ENCODE measurements around the gene CACNA1B.

CACNA1B gene

DNA sequence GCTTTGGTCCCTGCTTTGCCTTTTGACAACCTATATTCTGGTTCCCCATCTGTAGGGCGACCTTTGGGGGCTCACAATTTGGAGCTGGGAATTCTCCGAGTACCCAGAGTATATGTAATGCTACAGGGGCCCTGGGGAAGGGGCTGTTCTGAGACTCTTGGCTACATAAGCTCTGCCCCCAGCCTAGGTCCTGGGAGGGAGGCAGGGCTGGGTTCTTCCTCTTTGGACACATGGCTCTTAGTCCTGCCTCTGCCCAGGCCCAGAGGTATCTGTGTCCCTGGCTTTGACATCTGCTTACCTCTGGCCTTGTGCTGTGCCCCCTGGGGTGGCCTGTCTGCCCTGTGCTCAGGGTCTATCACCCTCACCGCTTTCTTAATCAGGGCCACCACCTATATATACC lies 181.6 kb downstream of the CACNA1B start:
- DNase-seq: no peak
- WGBS (ENCODE audit: extremely low coverage, insufficient coverage, low lambda C conversion rate): no CpG with 5 or more reads among the region's 3 CpGs
- no peak overlapping the region for H3K4me3 ChIP-seq (ENCODE audit: low read length)
- no peaks in the 10 kb centered on the region for H3K27me3 ChIP-seq (ENCODE audit: insufficient read depth, low read length, poor library complexity)
- no peak overlapping the region for H3K23ac ChIP-seq (ENCODE audit: low read length)
- H3K36me3 ChIP-seq (ENCODE audit: control insufficient read depth, insufficient read depth, low read length): no peaks in the 10 kb centered on the region
- no peak overlapping the region for H3K56ac ChIP-seq (ENCODE audit: low read length)
- no peak overlapping the region for H3K27ac ChIP-seq (ENCODE audit: low read depth, low read length)
- no peak overlapping the region for H2AK5ac ChIP-seq (ENCODE audit: low read length)
- H3K4me1 ChIP-seq (ENCODE audit: control insufficient read depth, low read depth, low read length): no peaks in the 10 kb centered on the region
- no peak overlapping the region for H2BK5ac ChIP-seq (ENCODE audit: low read length)
- no peak overlapping the region for H3K4ac ChIP-seq (ENCODE audit: low read depth, low read length)
- no peak overlapping the region for H4K8ac ChIP-seq (ENCODE audit: low read depth, low read length)
- H3K79me1 ChIP-seq (ENCODE audit: low read length): no peaks in the 10 kb centered on the region
- no peak overlapping the region for H2BK120ac ChIP-seq (ENCODE audit: low read depth, low read length)
- no peaks in the 10 kb centered on the region for H3K79me2 ChIP-seq (ENCODE audit: control insufficient read depth, insufficient read depth, low read length)
- no peak overlapping the region for H4K5ac ChIP-seq (ENCODE audit: low read length)
- H3K18ac ChIP-seq (ENCODE audit: low read length): no peak overlapping the region
- no peak overlapping the region for H3K9ac ChIP-seq (ENCODE audit: low read length)
- no peak overlapping the region for H2BK15ac ChIP-seq (replicated peaks; ENCODE audit: low read depth)
- H3K4me2 ChIP-seq (ENCODE audit: low read length): no peak overlapping the region

DNA sequence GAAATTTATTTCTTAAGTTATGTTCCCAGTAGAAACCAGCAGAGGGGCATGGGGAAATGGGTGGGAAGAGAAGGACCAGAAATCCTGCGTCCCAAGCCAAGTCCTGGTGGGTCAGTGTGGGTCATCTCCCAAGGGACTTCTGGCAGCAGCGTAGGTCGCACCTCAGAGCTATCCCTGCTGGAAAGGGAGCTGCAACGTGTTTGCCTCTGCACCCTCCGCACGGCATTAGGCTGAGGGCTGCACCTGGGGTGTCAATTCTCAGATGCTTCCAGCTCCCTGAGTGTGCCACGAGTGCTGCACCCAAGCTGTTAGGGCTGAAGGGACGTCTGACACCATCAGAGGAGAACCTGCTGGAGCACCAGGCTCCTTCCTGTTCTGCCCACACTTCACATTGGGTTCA lies 182.8 kb downstream of the CACNA1B start:
- DNase-seq: no peak
- Histone ChIP-seq H3K4ac (ENCODE audit: low read depth, low read length) (no peak overlapping the region), H3K36me3 (ENCODE audit: control insufficient read depth, insufficient read depth, low read length) (no peaks in the 10 kb centered on the region), H2BK15ac (replicated peaks; ENCODE audit: low read depth) (no peak overlapping the region), H3K79me1 (ENCODE audit: low read length) (no peaks in the 10 kb centered on the region), H4K8ac (ENCODE audit: low read depth, low read length) (no peak overlapping the region), H2BK5ac (ENCODE audit: low read length) (no peak overlapping the region), H3K9ac (ENCODE audit: low read length) (no peak overlapping the region), H3K56ac (ENCODE audit: low read length) (no peak overlapping the region), H4K5ac (ENCODE audit: low read length) (no peak overlapping the region), H3K18ac (ENCODE audit: low read length) (no peak overlapping the region), H3K79me2 (ENCODE audit: control insufficient read depth, insufficient read depth, low read length) (no peaks in the 10 kb centered on the region), H2BK120ac (ENCODE audit: low read depth, low read length) (no peak overlapping the region), H3K4me1 (ENCODE audit: control insufficient read depth, low read depth, low read length) (no peaks in the 10 kb centered on the region), H3K27me3 (ENCODE audit: insufficient read depth, low read length, poor library complexity) (no peaks in the 10 kb centered on the region), H3K27ac (ENCODE audit: low read depth, low read length) (no peak overlapping the region), H3K23ac (ENCODE audit: low read length) (no peak overlapping the region), H2AK5ac (ENCODE audit: low read length) (no peak overlapping the region), H3K4me2 (ENCODE audit: low read length) (no peak overlapping the region), H3K4me3 (ENCODE audit: low read length) (no peak overlapping the region)
- no CpG with 5 or more reads among the region's 8 CpGs for WGBS (ENCODE audit: extremely low coverage, insufficient coverage, low lambda C conversion rate)

DNA sequence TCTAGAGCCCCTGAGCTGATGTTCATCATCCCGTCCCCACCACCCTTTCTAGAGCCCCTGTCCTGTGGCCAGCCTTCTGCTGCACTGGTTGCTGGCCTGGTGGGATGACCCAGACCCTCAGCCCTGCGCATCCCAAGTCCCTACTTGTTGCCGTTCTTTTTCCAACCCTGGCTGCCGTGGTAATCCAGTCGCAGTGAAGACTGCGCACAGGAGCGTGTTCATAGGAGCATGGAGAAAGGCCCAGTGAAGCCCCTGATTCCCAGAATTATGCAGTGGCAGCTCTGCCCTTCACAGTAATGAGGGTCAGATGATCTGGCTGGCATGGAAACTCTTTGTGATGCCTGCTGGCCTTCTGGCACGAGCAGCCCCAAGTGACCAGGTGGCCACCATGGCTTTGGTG lies 183.3 kb downstream of the CACNA1B start:
- DNase-seq: no peak
- Histone ChIP-seq H3K27ac (ENCODE audit: low read depth, low read length) (no peak overlapping the region), H4K8ac (ENCODE audit: low read depth, low read length) (no peak overlapping the region)

GRCh38 chr9:138061631-138062030 lies 184.0 kb downstream of the CACNA1B start:
- no peaks in the 10 kb centered on the region for H3K79me2 ChIP-seq (ENCODE audit: control insufficient read depth, insufficient read depth, low read length)
- no peak overlapping the region for H3K23ac ChIP-seq (ENCODE audit: low read length)
- no peaks in the 10 kb centered on the region for H3K36me3 ChIP-seq (ENCODE audit: control insufficient read depth, insufficient read depth, low read length)
- H3K4me3 ChIP-seq (ENCODE audit: low read length): no peak overlapping the region
- H3K9ac ChIP-seq (ENCODE audit: low read length): no peak overlapping the region
- no peak overlapping the region for H2BK15ac ChIP-seq (replicated peaks; ENCODE audit: low read depth)
- no peak overlapping the region for H3K4me2 ChIP-seq (ENCODE audit: low read length)
- H3K56ac ChIP-seq (ENCODE audit: low read length): no peak overlapping the region
- H3K79me1 ChIP-seq (ENCODE audit: low read length): no peaks in the 10 kb centered on the region
- WGBS (ENCODE audit: extremely low coverage, insufficient coverage, low lambda C conversion rate): no CpG with 5 or more reads among the region's 6 CpGs
- no peak overlapping the region for H4K5ac ChIP-seq (ENCODE audit: low read length)
- H3K27me3 ChIP-seq (ENCODE audit: insufficient read depth, low read length, poor library complexity): no peaks in the 10 kb centered on the region
- no peaks in the 10 kb centered on the region for H3K4me1 ChIP-seq (ENCODE audit: control insufficient read depth, low read depth, low read length)
- no peak overlapping the region for H3K18ac ChIP-seq (ENCODE audit: low read length)
- no peak overlapping the region for H3K4ac ChIP-seq (ENCODE audit: low read depth, low read length)
- H4K8ac ChIP-seq (ENCODE audit: low read depth, low read length): no peak overlapping the region
- no peak overlapping the region for H2BK5ac ChIP-seq (ENCODE audit: low read length)
- H3K27ac ChIP-seq (ENCODE audit: low read depth, low read length): no peak overlapping the region
- DNase-seq: no peak
- no peak overlapping the region for H2BK120ac ChIP-seq (ENCODE audit: low read depth, low read length)
- H2AK5ac ChIP-seq (ENCODE audit: low read length): no peak overlapping the region

More for the DNA sequence above, 183.3 kb downstream of the CACNA1B start:
- H3K4me2 ChIP-seq (ENCODE audit: low read length): no peak overlapping the region
- no peak overlapping the region for H3K56ac ChIP-seq (ENCODE audit: low read length)
- no peak overlapping the region for H2BK15ac ChIP-seq (replicated peaks; ENCODE audit: low read depth)
- H3K4ac ChIP-seq (ENCODE audit: low read depth, low read length): no peak overlapping the region
- no peak overlapping the region for H4K5ac ChIP-seq (ENCODE audit: low read length)
- no peak overlapping the region for H3K9ac ChIP-seq (ENCODE audit: low read length)
- H3K4me3 ChIP-seq (ENCODE audit: low read length): no peak overlapping the region
- no peak overlapping the region for H3K18ac ChIP-seq (ENCODE audit: low read length)
- no peak overlapping the region for H3K23ac ChIP-seq (ENCODE audit: low read length)
- H2AK5ac ChIP-seq (ENCODE audit: low read length): no peak overlapping the region
- no peaks in the 10 kb centered on the region for H3K79me1 ChIP-seq (ENCODE audit: low read length)
- no CpG with 5 or more reads among the region's 8 CpGs for WGBS (ENCODE audit: extremely low coverage, insufficient coverage, low lambda C conversion rate)
- H2BK5ac ChIP-seq (ENCODE audit: low read length): no peak overlapping the region
- no peaks in the 10 kb centered on the region for H3K79me2 ChIP-seq (ENCODE audit: control insufficient read depth, insufficient read depth, low read length)
- no peaks in the 10 kb centered on the region for H3K36me3 ChIP-seq (ENCODE audit: control insufficient read depth, insufficient read depth, low read length)
- H2BK120ac ChIP-seq (ENCODE audit: low read depth, low read length): no peak overlapping the region
- H3K4me1 ChIP-seq (ENCODE audit: control insufficient read depth, low read depth, low read length): no peaks in the 10 kb centered on the region
- no peaks in the 10 kb centered on the region for H3K27me3 ChIP-seq (ENCODE audit: insufficient read depth, low read length, poor library complexity)

DNA sequence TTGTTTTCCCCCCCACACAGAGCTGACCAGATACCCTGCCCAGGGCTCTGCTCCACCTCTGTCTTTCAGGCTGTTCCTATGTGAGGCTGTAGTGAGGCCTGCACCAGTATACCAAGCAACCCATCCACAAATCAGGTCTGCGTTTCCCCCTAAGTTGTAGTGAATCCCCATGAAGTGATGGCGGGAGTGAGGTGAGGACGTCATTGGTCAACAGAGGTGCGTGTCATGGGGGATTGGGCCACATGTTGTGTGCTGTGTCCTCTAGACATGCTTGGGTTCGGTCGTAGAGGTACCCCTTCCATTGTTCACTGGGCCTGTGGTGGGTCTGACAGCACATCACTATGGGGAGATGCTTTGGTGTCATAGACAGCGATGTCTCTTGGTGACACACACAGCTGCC lies 184.6 kb downstream of the CACNA1B start:
- H3K4me3 ChIP-seq (ENCODE audit: low read length): no peak overlapping the region

DNA sequence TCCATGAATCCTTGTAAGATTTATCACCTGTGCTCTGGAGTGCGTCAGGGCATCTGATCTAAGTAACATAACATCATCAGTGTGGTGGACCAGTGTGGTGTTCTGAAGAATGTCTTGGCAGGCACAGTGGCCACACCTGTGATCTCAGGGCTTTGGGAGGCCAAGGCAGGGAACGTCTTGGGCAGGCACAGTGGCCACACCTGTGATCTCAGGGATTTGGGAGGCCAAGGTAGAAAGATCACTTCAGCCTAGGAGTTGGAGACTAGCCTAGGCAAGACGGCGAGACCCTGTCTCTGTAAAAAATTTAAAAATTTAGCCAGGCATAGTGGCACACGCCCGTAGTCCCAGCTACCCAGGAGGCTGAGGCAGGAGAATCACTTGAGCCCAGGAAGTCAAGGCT lies 185.5 kb downstream of the CACNA1B start:
- Histone ChIP-seq H2BK120ac (ENCODE audit: low read depth, low read length) (no peak overlapping the region), H3K18ac (ENCODE audit: low read length) (no peak overlapping the region), H4K8ac (ENCODE audit: low read depth, low read length) (no peak overlapping the region), H3K36me3 (ENCODE audit: control insufficient read depth, insufficient read depth, low read length) (no peaks in the 10 kb centered on the region), H3K4me2 (ENCODE audit: low read length) (no peak overlapping the region), H3K23ac (ENCODE audit: low read length) (no peak overlapping the region), H3K4ac (ENCODE audit: low read depth, low read length) (no peak overlapping the region), H2AK5ac (ENCODE audit: low read length) (no peak overlapping the region), H3K79me1 (ENCODE audit: low read length) (no peaks in the 10 kb centered on the region), H3K4me1 (ENCODE audit: control insufficient read depth, low read depth, low read length) (no peaks in the 10 kb centered on the region), H4K5ac (ENCODE audit: low read length) (no peak overlapping the region), H3K79me2 (ENCODE audit: control insufficient read depth, insufficient read depth, low read length) (no peaks in the 10 kb centered on the region), H3K56ac (ENCODE audit: low read length) (no peak overlapping the region), H2BK15ac (replicated peaks; ENCODE audit: low read depth) (no peak overlapping the region), H3K27me3 (ENCODE audit: insufficient read depth, low read length, poor library complexity) (no peaks in the 10 kb centered on the region), H3K9ac (ENCODE audit: low read length) (no peak overlapping the region), H2BK5ac (ENCODE audit: low read length) (no peak overlapping the region), H3K27ac (ENCODE audit: low read depth, low read length) (no peak overlapping the region), H3K4me3 (ENCODE audit: low read length) (no peak overlapping the region)
- no CpG with 5 or more reads among the region's 6 CpGs for WGBS (ENCODE audit: extremely low coverage, insufficient coverage, low lambda C conversion rate)
- no peak for DNase-seq

More for the DNA sequence above, 184.6 kb downstream of the CACNA1B start:
- Histone ChIP-seq H4K5ac (ENCODE audit: low read length) (no peak overlapping the region), H3K4ac (ENCODE audit: low read depth, low read length) (no peak overlapping the region), H3K56ac (ENCODE audit: low read length) (no peak overlapping the region), H3K36me3 (ENCODE audit: control insufficient read depth, insufficient read depth, low read length) (no peaks in the 10 kb centered on the region), H3K79me1 (ENCODE audit: low read length) (no peaks in the 10 kb centered on the region), H3K4me1 (ENCODE audit: control insufficient read depth, low read depth, low read length) (no peaks in the 10 kb centered on the region), H2BK5ac (ENCODE audit: low read length) (no peak overlapping the region), H3K18ac (ENCODE audit: low read length) (no peak overlapping the region), H4K8ac (ENCODE audit: low read depth, low read length) (no peak overlapping the region), H3K4me2 (ENCODE audit: low read length) (no peak overlapping the region), H2BK120ac (ENCODE audit: low read depth, low read length) (no peak overlapping the region), H3K27me3 (ENCODE audit: insufficient read depth, low read length, poor library complexity) (no peaks in the 10 kb centered on the region), H3K27ac (ENCODE audit: low read depth, low read length) (no peak overlapping the region), H2BK15ac (replicated peaks; ENCODE audit: low read depth) (no peak overlapping the region), H3K9ac (ENCODE audit: low read length) (no peak overlapping the region), H2AK5ac (ENCODE audit: low read length) (no peak overlapping the region), H3K79me2 (ENCODE audit: control insufficient read depth, insufficient read depth, low read length) (no peaks in the 10 kb centered on the region), H3K23ac (ENCODE audit: low read length) (no peak overlapping the region)
- no CpG with 5 or more reads among the region's 7 CpGs for WGBS (ENCODE audit: extremely low coverage, insufficient coverage, low lambda C conversion rate)
- no peak for DNase-seq
